CD4-positive, alpha-beta T cell treated with Interleukin-6 for 4 hours (primary cell): Measurements from ENCODE around the gene SLC6A7.

Source experiments
- DNase-seq: peaks from one replicate; pipeline ENCODE4 v3.0.0-alpha.2; 2020; ENCODE audit warnings: mixed read lengths

SLC6A7 gene

DNA sequence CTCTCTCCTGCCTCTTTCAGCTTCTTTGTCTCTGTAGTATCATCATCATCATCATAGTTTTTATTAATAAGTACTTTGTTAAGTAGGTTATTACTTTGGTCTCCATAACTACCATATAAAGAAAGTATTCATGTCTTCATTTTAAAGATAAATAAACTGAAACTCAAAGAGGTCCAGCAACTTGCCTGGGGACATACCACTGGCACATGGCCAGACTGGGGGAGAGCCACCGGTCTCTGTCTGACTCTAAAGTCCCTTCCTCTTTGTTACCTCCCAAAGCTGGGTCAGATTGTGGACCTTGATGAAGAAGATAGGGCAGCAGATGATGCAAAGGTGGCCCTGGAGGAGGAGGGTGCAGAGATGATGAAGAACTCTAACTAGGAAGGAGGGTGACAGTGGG is 14.8 kb upstream of the SLC6A7 start:
- no peak for DNase-seq

- no peak for DNase-seq
Measured at GRCh38 chr5:150175536-150175935, 14.3 kb upstream of the SLC6A7 start.

DNA sequence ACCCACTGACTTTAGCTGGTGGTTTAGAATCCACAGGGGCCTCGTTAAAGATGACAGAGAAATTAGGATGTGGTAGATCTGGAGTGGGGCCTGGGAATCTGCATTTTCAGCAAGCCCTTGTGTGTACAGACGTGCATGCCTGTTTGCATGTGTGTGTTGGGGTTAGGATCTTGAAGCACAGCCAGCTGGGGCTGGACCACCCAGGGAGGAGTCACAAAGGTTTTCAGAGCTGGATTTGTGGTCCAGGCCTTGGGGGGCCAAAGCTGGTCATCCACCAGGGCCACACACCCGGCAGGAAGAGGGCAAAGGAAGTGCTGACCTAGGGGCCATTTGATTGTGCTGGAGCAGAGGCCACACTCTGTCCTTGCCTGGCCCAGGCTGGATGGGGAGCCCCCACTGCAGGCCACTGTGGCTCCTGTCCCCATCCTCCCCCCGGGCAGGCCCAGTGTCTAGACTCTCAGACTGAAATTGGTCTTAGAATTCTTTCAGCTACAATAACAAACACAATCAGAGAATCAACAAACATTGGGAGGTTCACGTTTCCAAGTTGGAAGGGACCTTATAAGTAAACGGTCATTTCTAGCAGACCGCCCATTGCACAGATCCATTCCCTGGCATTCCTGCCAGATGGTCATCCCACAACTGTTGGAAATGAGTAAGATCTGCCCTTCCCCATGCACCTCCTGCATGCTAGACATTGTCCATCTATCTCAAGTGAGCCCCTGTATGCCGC is 13.0 kb upstream of the SLC6A7 start:
- no peak for DNase-seq

- DNase-seq, result no peak
Measured at GRCh38 chr5:150177721-150178120, 12.1 kb upstream of the SLC6A7 start.

DNA sequence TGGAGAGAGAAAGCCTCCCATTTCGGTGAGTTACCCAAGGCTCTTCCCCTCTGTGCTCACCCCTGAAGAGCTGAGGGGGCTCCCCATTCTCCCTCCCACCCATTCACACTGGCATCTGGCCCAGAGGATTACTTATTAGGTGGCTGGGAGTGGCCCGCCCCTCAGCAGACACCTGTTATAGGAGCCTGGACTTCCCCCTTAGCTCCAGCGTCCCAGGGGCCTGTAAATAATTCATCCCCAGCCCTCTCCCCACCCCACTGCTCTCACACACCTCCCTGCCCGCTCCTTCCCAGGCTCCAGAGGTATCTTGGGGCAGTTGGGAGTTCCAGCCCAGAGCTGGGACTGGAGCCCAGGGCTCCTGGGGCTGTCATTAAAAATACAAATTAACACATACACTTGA is 11.6 kb upstream of the SLC6A7 start:
- DNase-seq, result no peak

DNA sequence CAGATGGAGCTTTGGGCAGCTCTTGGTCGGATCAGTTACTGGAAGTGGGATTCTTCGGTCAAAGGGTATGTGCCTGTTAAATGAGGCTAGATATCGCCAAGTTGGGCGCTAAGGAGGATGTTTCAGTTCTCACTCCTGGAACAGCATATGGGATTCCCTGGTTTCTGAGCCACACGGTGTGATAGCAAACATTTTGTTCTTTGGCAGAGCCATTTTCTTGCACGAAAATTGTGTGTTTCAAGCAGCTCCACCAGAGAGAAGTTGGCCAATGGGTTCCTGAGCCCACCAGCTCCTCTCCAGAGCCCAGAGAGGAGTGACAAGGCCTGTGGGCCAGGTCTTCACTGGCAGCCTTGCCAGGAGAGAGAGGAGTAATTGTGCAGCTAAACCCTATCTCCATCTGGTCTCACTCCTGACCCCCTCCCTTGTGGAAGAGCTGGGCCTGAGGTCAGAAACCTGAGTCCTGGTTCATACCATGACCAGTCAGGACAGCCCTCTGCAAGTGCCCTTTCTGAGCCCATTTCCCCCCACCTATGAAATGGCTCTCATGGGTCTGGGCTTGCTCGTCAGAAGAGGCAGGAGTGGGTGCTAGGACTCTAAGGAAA is 10.7 kb upstream of the SLC6A7 start:
- DNase-seq, result no peak

DNA sequence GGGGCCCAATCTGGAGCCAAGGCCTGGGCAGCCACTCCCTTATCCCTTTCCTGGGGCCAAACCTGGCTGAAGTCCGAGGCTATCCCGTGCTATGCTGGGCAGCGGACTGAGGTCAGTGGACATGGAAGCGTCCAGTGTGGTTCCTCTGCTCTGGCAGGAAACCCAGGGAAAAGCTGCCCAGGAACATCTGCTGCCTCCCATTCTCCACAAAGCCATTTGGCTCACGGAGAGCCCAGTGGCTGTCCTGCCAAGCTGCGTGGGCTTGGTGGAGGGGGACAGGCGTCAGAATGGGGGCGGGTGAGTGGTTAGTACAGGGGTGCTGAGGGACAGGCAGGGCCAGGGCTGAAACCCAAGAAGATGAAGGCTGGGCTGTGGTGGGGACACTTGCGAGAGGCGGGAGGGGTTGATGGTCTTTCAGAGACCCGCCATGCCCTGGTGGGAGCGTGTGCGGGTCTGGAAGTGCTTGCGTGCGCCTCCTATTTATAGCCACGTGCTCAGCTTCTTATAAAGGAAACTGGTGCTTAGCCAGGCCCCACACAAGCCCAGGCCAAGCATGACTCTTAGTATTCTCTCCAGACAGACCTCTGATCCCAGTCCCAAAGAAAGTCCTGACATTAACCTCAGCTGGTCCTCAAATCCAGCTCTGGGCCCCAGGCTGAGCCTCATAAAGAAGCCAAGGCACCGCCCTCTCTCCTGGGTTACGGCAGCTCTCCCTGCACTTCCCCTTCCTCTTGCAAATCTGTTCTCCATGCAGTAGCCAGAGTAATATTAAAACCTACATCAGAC is 9.4 kb upstream of the SLC6A7 start:
- no peak for DNase-seq

GRCh38 chr5:150181027-150181426 is 8.8 kb upstream of the SLC6A7 start:
- no peak for DNase-seq

DNA sequence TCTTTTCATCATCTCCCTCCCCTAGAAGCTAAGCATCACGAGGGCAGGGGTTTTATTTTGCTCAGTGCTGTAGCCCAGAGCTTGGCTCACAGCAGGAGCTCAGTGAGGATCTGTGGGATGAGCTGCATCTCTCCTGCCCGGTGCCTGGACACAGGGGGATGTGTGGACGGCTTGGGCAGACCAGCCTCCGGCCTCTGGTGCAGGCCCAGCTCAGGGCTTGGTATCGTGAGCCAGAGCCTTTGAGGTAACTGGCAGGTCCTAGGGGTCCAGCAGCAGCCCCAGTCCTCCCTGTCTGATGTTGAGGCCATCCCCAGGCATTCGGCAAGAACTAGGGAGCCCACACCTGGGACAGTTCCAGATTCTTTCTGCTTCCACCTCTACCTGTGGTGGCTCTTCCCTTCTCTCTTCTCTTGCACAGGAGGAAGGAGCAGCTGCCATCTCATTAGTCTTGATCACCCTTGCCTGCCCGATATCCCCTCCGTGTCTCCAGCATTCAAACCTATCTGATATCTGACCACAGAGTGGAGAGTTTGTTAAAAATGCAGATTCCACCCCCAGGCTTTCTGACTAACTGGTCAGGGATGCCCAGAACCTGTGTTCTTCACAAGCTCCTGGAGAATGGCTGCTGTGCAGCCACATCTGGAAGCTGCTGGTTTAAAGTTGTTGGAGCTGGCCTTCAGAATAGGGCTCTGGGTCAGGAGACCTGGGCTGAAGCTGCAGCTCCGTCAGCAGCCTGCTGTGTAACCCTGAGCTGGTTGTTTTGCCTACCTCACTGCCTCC is 7.9 kb upstream of the SLC6A7 start:
- DNase-seq, result no peak

DNA sequence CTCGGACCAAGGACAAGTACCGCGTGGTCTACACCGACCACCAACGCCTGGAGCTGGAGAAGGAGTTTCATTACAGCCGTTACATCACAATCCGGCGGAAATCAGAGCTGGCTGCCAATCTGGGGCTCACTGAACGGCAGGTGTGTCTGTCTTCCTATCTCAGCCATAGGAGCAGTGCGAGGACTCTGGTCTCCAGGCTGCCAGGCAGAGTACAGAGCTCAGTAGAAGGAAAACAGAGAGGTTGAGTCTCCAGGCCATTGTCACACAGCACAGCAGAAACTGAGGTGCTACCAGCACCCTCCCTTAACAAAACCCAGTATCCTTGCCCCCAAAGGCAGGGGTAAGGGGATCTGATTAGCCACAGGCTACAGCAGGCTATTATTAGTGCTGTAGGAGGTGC is 7.1 kb upstream of the SLC6A7 start:
- no peak for DNase-seq

- no peak for DNase-seq
Measured at GRCh38 chr5:150183436-150183835, 6.4 kb upstream of the SLC6A7 start.

DNA sequence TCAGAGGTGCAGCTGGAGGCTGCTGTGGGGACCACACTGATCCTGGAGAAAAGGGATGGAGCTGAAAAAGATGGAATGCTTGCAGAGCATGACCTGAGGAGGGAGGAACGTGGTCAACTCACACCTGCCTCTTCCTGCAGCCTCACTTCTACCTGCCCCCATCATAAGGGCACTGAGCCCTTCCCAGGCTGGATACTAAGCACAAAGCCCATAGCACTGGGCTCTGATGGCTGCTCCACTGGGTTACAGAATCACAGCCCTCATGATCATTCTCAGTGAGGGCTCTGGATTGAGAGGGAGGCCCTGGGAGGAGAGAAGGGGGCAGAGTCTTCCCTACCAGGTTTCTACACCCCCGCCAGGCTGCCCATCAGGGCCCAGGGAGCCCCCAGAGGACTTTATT is 5.9 kb upstream of the SLC6A7 start:
- no peak for DNase-seq

- DNase-seq, result no peak
Measured at GRCh38 chr5:150184990-150185912, 4.6 kb upstream of the SLC6A7 start.

GRCh38 chr5:150186137-150186536 is 3.7 kb upstream of the SLC6A7 start:
- no peak for DNase-seq

- no peak for DNase-seq
Measured at GRCh38 chr5:150186897-150187296, 3.0 kb upstream of the SLC6A7 start.

DNA sequence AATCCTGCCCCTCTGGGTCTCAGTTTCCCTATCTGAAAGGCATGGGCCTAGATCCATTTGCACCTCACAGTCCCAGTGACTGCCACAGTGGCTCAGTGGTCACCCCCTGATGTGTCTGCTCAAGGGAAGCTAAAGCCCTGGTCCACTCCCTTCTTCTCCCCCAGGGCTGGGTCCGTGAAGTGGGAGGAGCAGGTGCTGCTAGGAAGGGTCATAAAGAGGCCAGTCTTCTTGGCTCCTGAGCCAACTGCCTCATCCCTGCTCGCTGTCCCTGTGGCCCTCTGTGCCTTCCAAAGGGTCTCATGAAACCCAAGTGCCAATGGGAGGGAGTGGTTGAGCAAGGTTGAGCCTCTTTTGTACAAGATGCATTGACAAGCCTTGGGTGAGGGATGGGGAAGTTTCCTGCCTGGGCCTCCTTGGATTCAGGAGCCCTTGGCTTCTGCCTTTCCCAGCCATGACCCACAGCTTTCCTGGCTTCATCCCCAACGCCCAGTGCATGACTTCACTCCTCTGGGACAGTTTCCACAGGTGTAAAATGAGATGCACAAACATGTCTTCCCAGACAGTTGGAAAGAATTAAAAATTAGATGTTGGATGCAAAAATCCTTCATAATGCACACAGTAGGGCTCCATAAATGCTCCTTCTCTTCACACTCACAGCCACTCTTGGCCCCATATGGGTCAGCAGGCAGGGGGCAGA is 1.6 kb upstream of the SLC6A7 start:
- no peak for DNase-seq

- no peak for DNase-seq
Measured at GRCh38 chr5:150189326-150189725, 536 bp upstream of the SLC6A7 start.

DNA sequence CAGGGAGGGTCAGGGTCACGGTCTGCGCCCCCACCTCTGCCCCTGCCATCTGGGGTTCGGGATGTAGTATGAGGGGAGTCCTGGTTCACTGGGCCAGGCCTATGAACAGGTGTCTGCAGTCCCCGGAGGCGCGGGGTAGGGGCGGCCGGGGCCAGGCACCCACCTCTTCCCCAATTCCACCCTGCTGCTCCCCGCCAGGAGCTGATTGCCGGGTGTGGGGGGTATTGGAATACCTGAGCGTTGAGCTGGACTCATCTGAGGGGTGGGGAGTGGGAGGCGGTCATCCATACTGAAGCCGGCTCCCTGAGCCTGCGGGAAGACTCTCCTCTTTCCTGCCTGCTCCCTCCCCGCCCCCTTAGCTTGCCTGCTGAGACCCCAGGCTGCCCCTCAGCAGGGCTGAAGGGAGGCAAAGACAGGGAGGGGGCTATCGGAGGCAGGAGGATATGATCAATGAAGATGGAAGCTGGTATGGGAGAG is 679 bp downstream of the SLC6A7 start:
- no peak for DNase-seq

GRCh38 chr5:150190987-150191386 is 1.1 kb downstream of the SLC6A7 start:
- no peak for DNase-seq

GRCh38 chr5:150192462-150192861 is 2.6 kb downstream of the SLC6A7 start:
- DNase-seq, result no peak

DNA sequence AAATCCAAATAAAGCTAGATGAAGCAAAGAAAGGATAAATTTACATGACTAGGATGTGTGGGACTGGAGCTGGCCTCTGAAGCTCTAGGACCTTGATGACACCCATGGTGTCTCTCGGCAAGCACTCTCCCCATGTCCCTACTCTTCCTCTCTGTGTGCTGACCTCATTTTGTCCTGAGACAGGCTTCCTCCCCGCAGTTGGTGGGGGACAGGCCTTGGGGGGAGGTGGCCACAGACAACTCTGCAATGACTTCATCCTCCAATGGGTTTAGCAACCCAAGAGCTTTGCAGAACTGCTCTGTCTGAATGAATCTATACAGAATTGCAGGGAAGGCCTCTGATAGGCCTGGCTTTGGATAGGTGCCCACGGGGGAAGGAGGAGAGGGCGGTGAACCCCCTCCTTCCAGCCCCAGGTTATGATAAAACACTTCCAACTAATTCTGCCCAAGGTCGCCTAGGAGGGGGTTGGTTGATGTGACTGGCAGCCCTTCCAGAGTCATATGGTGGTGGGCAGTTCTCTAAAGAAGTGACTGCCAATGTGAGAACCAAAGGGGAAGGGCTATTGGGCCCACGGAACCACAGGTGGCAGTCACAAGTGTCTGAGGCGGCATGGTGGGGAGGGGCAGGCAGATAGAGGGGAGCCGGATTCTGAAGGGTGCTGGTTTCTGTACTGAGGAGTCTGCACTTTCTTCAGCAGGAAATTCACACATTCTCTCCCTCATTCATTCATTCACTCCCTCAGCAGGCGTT is 6.0 kb downstream of the SLC6A7 start:
- DNase-seq, result no peak
